Measurements from ENCODE around the gene CNOT6L.

DNA sequence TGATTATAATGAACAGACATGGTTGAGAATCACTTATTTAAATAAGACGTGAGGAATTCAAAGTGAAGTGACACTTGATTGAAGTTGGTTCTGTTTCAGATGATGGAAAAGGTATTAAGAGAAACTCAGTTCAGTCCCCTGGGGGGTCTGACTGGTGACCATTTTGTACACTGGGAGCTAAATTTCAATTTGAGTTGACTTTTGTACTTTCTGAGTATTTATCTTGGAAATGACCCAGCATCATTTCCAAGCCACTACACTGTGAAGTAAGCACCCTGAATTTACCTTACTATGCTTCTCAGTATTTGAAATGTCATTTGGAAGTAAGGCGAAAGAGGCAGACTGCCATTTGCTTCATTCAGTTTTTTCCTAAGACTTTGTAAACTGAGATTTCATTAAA, 73.4 kb downstream of the CNOT6L start:
- TF ChIP-seq, protein P1, sequence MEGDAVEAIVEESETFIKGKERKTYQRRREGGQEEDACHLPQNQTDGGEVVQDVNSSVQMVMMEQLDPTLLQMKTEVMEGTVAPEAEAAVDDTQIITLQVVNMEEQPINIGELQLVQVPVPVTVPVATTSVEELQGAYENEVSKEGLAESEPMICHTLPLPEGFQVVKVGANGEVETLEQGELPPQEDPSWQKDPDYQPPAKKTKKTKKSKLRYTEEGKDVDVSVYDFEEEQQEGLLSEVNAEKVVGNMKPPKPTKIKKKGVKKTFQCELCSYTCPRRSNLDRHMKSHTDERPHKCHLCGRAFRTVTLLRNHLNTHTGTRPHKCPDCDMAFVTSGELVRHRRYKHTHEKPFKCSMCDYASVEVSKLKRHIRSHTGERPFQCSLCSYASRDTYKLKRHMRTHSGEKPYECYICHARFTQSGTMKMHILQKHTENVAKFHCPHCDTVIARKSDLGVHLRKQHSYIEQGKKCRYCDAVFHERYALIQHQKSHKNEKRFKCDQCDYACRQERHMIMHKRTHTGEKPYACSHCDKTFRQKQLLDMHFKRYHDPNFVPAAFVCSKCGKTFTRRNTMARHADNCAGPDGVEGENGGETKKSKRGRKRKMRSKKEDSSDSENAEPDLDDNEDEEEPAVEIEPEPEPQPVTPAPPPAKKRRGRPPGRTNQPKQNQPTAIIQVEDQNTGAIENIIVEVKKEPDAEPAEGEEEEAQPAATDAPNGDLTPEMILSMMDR (IDR thresholded peaks at IDR 0.05; ENCODE audit: insufficient read depth, low read length), result no peak
- TF ChIP-seq POLR2AphosphoS5 (IDR thresholded peaks at IDR 0.05; ENCODE audit: low read depth), result no peak
- no peak for TF ChIP-seq SPI1 (IDR thresholded peaks at IDR 0.05; ENCODE audit: borderline replicate concordance, low read depth)
- TF ChIP-seq GABPA (IDR thresholded peaks at IDR 0.05; ENCODE audit: low read depth), result no peak
- TF ChIP-seq, protein P2, sequence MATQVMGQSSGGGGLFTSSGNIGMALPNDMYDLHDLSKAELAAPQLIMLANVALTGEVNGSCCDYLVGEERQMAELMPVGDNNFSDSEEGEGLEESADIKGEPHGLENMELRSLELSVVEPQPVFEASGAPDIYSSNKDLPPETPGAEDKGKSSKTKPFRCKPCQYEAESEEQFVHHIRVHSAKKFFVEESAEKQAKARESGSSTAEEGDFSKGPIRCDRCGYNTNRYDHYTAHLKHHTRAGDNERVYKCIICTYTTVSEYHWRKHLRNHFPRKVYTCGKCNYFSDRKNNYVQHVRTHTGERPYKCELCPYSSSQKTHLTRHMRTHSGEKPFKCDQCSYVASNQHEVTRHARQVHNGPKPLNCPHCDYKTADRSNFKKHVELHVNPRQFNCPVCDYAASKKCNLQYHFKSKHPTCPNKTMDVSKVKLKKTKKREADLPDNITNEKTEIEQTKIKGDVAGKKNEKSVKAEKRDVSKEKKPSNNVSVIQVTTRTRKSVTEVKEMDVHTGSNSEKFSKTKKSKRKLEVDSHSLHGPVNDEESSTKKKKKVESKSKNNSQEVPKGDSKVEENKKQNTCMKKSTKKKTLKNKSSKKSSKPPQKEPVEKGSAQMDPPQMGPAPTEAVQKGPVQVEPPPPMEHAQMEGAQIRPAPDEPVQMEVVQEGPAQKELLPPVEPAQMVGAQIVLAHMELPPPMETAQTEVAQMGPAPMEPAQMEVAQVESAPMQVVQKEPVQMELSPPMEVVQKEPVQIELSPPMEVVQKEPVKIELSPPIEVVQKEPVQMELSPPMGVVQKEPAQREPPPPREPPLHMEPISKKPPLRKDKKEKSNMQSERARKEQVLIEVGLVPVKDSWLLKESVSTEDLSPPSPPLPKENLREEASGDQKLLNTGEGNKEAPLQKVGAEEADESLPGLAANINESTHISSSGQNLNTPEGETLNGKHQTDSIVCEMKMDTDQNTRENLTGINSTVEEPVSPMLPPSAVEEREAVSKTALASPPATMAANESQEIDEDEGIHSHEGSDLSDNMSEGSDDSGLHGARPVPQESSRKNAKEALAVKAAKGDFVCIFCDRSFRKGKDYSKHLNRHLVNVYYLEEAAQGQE (IDR thresholded peaks at IDR 0.05; ENCODE audit: insufficient replicate concordance, low read depth), result no peak
